Caco-2 (cell line): ENCODE measurements around the gene SLIT3. TPM values are rescaled to one million over a fixed set of nuclear protein-coding genes. Genes with fewer than 3 reads are reported as not detected.

Experiments
- BruUV-seq: library from RNA; stranded (reverse); fragments of 400-500 nt; replicated peaks from 2 replicates; lab custom pipeline; 2021; lab: Mats Ljungman, UMichigan
- CTCF ChIA-PET: fragments of 300-600 bp; sonication (Branson Sonifier 250); formaldehyde crosslinking; loops from one replicate; lab custom pipeline; 2022; ENCODE audit warnings: antibody characterized with exemption; lab: Charles Lee
- POLR2A ChIA-PET: fragments of 300-600 bp; sonication (Branson Sonifier 250); formaldehyde crosslinking; loops from one replicate; lab custom pipeline; 2022; ENCODE audit warnings: antibody characterized with exemption; lab: Charles Lee
- DNase-seq, 2 experiments: peaks; one replicate each; pipeline versions ENCODE4 v3.0.0 to v3.0.0-alpha.2; 2020 to 2022
- H3K27me3 ChIP-seq: replicated peaks from 2 replicates; pipeline ENCODE4 v1.6.0; 2011; ENCODE audit warnings: low read length; ENCODE audit not compliant: control insufficient read depth, insufficient read depth
- H3K36me3 ChIP-seq: 2 replicates; pipeline ENCODE4 v1.5.1; 2011; ENCODE audit warnings: low read length; ENCODE audit not compliant: control insufficient read depth, insufficient read depth
- H3K4me1 ChIP-seq: fragments of 250-450 bp; sonication (Bioruptor Pico); 2 replicates; pipeline ENCODE4 v1.5.1; 2020; ENCODE audit warnings: mild to moderate bottlenecking
- H3K4me3 ChIP-seq: 2 replicates; pipeline ENCODE4 v1.5.1; 2011; ENCODE audit warnings: low read depth, mild to moderate bottlenecking, control low read depth, low read length
- H3K9me3 ChIP-seq: fragments of 250-450 bp; sonication (Bioruptor Pico); 2 replicates; pipeline ENCODE4 v1.5.1; 2020; ENCODE audit warnings: mild to moderate bottlenecking, moderate library complexity
- H3K27ac Mint-ChIP-seq: one replicate; pipeline ENCODE4 v1.8.0; 2022; ENCODE audit warnings: mixed read lengths; ENCODE audit not compliant: unreplicated experiment
- H3K27me3 Mint-ChIP-seq: one replicate; pipeline ENCODE4 v1.8.0; 2022; ENCODE audit warnings: mixed read lengths; ENCODE audit not compliant: insufficient read depth, unreplicated experiment
- H3K36me3 Mint-ChIP-seq: one replicate; pipeline ENCODE4 v1.8.0; 2022; ENCODE audit warnings: mild to moderate bottlenecking, mixed read lengths; ENCODE audit not compliant: insufficient read depth, unreplicated experiment
- H3K4me1 Mint-ChIP-seq: one replicate; pipeline ENCODE4 v1.8.0; 2022; ENCODE audit warnings: low read depth, mixed read lengths; ENCODE audit not compliant: unreplicated experiment
- H3K4me3 Mint-ChIP-seq: one replicate; pipeline ENCODE4 v1.8.0; 2022; ENCODE audit warnings: mild to moderate bottlenecking, moderate library complexity, mixed read lengths; ENCODE audit not compliant: unreplicated experiment
- H3K9me3 Mint-ChIP-seq: one replicate; pipeline ENCODE4 v1.8.0; 2022; ENCODE audit warnings: mixed read lengths; ENCODE audit not compliant: unreplicated experiment
- intact Hi-C: fragments of 100-400 bp; cut with micrococcal nuclease; formaldehyde crosslinking; loops from one replicate; pipeline ENCODE4 v1.10.0; 2022; ENCODE audit not compliant: unreplicated experiment
- total RNA-seq: library from RNA; stranded (reverse); gene quantifications from 2 replicates; pipeline ENCODE4 v1.2.3, GENCODE V29; 2022
- TF ChIP-seq, protein P1 (sequence below), 2 experiments: fragments of 200-600 bp in 1 of 2; IDR thresholded peaks; 1 replicate in 1 of 2; 2 replicates in 1 of 2; pipeline versions ENCODE4 v1.5.1 to v1.8.0; 2011 to 2022; ENCODE audit warnings: antibody characterized with exemption in 1 of 2, control low read depth in 1 of 2, inconsistent platforms in 1 of 2, low read depth in 1 of 2, low read length in 1 of 2, mild to moderate bottlenecking in 1 of 2, moderate library complexity in 1 of 2; ENCODE audit not compliant: insufficient read depth in 1 of 2, severe bottlenecking in 1 of 2, unreplicated experiment in 1 of 2

Gene SLIT3
- total RNA-seq, 1 experiment from 2014 or later = 2.1 TPM

DNA sequence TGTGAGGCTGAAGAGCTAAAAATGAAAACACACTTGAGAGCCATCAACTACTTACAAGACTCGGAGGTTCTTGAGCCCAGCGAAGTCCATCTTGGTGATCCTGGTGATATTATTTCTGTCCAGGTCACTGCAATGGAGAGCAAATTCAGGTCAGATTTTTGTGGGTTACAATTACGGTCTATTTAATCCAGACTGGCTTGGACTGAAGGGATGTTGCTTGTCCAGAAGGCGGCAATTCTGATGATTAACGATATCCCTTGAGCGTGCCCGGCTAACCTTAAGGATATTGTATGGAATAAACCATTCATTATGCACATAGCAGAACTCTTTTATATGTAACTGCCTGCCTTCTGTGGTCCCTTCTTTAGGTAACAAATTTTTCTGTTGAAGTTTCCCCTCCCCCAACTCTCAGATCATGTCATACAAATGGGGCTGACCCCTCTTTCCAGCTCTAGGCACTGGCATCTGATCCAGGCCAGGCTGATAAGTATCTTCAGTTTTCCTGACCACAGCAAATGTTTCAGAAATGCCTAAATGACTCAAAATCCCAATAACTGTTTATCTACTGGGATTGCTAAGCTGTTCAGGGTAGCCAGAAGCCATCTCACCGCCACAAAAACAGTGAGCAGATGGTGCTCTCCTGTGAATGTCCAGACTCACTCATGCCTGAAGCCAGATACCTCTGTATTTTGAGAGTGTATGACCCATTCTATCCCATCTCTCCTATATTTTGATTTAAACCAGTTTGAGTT lies 49.4 kb downstream of the SLIT3 start:
- peak overlapping the region; percentile 23 for H3K27ac Mint-ChIP-seq
- intact Hi-C loops = no loop called here
- ChIA-PET POLR2A (no interaction called here), CTCF (interaction anchor here (1.5 kb wide), 1 partner anchor 22 kb away, joined by 3 read pairs; no protein-coding TSS in a partner anchor)
- no peaks in the 10 kb centered on the region for H3K27me3 ChIP-seq
- H3K9me3 ChIP-seq = no peaks in the 10 kb centered on the region
- H3K27me3 Mint-ChIP-seq = no peaks in the 10 kb centered on the region
- H3K4me3 Mint-ChIP-seq = no peak overlapping the region
- peaks cover 53% of the 10 kb centered on the region for H3K4me1 Mint-ChIP-seq
- no TSS peak for BruUV-seq
- no peaks in the 10 kb centered on the region for H3K36me3 ChIP-seq
- peaks cover 18% of the 10 kb centered on the region for H3K9me3 Mint-ChIP-seq
- no peak overlapping the region for H3K4me3 ChIP-seq
- TF ChIP-seq, protein P1, sequence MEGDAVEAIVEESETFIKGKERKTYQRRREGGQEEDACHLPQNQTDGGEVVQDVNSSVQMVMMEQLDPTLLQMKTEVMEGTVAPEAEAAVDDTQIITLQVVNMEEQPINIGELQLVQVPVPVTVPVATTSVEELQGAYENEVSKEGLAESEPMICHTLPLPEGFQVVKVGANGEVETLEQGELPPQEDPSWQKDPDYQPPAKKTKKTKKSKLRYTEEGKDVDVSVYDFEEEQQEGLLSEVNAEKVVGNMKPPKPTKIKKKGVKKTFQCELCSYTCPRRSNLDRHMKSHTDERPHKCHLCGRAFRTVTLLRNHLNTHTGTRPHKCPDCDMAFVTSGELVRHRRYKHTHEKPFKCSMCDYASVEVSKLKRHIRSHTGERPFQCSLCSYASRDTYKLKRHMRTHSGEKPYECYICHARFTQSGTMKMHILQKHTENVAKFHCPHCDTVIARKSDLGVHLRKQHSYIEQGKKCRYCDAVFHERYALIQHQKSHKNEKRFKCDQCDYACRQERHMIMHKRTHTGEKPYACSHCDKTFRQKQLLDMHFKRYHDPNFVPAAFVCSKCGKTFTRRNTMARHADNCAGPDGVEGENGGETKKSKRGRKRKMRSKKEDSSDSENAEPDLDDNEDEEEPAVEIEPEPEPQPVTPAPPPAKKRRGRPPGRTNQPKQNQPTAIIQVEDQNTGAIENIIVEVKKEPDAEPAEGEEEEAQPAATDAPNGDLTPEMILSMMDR (IDR thresholded peaks at IDR 0.05; ENCODE audit: insufficient read depth in 1 of 2, low read depth in 1 of 2, low read length in 1 of 2, severe bottlenecking in 1 of 2, unreplicated experiment in 1 of 2) = no peak
- peaks cover 30% of the 10 kb centered on the region for H3K4me1 ChIP-seq
- no peaks in the 10 kb centered on the region for H3K36me3 Mint-ChIP-seq
- no peak for DNase-seq

DNA sequence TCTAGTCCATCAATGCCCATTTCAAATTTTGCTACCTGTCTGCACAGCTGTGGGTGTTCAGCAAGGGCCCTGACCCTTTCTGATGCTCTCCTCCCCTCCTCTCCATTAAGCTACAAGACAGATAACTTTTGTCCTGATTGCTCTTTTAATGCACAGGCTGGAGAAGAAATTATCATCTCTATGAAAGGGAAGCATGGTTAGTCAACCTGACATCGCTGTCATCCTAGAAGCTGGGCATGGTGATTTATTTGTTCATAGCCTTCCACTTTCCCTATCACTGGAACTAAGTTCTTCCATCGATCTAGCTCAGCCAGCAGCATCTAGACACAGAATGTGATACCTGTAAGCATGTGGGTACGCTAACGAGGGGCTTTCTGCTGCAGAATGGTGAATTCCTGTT lies 50.1 kb downstream of the SLIT3 start:
- Histone ChIP-seq H3K9me3 (no peaks in the 10 kb centered on the region), H3K27me3 (no peaks in the 10 kb centered on the region), H3K4me3 (no peak overlapping the region), H3K36me3 (no peaks in the 10 kb centered on the region), H3K4me1 (peaks cover 30% of the 10 kb centered on the region)
- ChIA-PET POLR2A (no interaction called here), CTCF (interaction anchor here (1.5 kb wide), 1 partner anchor 23 kb away, joined by 3 read pairs; no protein-coding TSS in a partner anchor)
- no peak for DNase-seq
- peaks cover 18% of the 10 kb centered on the region for H3K9me3 Mint-ChIP-seq
- TF ChIP-seq, protein P1 (IDR thresholded peaks at IDR 0.05; ENCODE audit: insufficient read depth in 1 of 2, low read depth in 1 of 2, low read length in 1 of 2, severe bottlenecking in 1 of 2, unreplicated experiment in 1 of 2) = no peak
- BruUV-seq = no TSS peak
- H3K36me3 Mint-ChIP-seq = no peaks in the 10 kb centered on the region
- H3K27me3 Mint-ChIP-seq = no peaks in the 10 kb centered on the region
- H3K4me1 Mint-ChIP-seq = peaks cover 58% of the 10 kb centered on the region
- intact Hi-C loops = no loop called here
- H3K4me3 Mint-ChIP-seq = no peak overlapping the region
- H3K27ac Mint-ChIP-seq = peak overlapping the region; percentile 23

DNA sequence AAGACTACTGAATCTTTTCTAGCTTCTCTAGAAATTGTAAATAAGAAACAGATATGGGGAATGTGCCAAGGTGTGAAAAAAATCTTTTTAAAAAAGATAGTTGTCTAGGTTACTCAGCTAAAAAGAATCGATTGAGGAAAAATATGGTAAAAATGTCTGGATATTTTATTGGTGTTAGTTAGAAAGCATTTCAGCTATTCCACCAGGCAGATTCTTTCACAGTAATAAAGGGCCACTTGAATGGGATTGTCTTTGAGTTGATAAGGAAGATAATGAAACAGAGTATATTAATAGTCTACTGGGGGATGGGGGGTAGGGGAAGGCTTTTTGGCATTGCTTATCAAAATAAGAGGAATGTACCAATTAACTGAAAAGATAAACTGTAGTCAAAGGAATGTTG lies 51.9 kb downstream of the SLIT3 start:
- H3K4me3 Mint-ChIP-seq = no peak overlapping the region

More for the DNA sequence above, 51.9 kb downstream of the SLIT3 start:
- TF ChIP-seq, protein P1 (IDR thresholded peaks at IDR 0.05; ENCODE audit: insufficient read depth in 1 of 2, low read depth in 1 of 2, low read length in 1 of 2, severe bottlenecking in 1 of 2, unreplicated experiment in 1 of 2) = no peak
- no peaks in the 10 kb centered on the region for H3K27me3 Mint-ChIP-seq
- peak overlapping the region; percentile 91 for H3K27ac Mint-ChIP-seq
- Histone ChIP-seq H3K27me3 (no peaks in the 10 kb centered on the region), H3K4me3 (no peak overlapping the region), H3K4me1 (peaks cover 30% of the 10 kb centered on the region), H3K36me3 (no peaks in the 10 kb centered on the region), H3K9me3 (no peaks in the 10 kb centered on the region)
- CTCF ChIA-PET = interaction anchor here (0.6 to 0.7 kb wide), 2 partner anchors 30 to 68 kb away, joined by 3 read pairs; no protein-coding TSS in a partner anchor
- peaks cover 64% of the 10 kb centered on the region for H3K4me1 Mint-ChIP-seq
- H3K36me3 Mint-ChIP-seq = no peaks in the 10 kb centered on the region
- peak; percentile 48 to 49 for DNase-seq
- H3K9me3 Mint-ChIP-seq = peaks cover 27% of the 10 kb centered on the region
- POLR2A ChIA-PET = interaction anchor here (0.9 kb wide), 1 partner anchor 25 kb away, joined by 3 read pairs; no protein-coding TSS in a partner anchor
- intact Hi-C loops = loop anchor here (1.0 kb wide), 3 partner anchors 24 to 194 kb away; no protein-coding TSS in a partner anchor
- BruUV-seq = no TSS peak
